HG03066 (cell line): ENCODE results near the gene ARID5B.

Source experiments
- ATAC-seq: cut with Tn5 transposase; IDR thresholded peaks from one replicate; pipeline ENCODE4 v1.9.1; 2021; ENCODE audit warnings: low read depth; ENCODE audit not compliant: unreplicated experiment

The ARID5B gene

DNA sequence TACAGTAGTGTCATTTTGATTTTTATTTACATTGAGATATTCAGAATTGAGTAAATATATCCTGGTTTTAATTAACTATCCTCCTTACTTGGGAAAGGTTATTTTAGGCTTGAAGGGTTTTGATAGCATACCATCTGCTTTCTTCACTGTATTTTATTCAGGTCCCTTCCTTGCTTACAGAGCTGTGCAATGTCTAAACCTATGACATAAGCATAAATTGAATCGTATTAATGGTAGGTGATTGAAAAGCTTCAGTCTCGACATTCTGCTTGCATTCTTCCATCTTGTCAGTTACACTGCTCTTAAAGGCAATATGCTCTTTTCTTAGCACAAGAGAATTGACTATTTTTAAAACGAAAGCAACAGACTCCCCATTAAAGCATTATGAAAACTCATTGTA is 102.5 kb downstream of the ARID5B start:
- no peak for ATAC-seq

DNA sequence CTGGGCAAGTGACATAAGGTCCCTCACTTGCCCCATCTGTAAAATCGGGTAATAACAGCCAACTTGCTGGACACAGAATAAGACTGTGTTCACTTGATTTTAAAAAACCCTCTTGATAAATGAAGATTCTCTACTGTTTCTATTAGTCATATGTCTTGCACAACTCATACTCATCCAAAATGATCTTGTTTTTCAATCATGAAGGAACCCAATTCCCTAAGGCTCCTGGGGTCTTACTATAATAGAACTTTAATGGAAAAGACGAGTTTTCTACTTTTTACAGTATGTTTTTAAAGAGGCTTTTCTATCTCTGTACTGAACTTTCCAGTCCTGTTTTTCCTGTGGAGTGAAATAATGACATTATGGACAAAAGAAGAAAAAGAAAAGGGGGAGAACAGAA is 103.8 kb downstream of the ARID5B start:
- no peak for ATAC-seq

DNA sequence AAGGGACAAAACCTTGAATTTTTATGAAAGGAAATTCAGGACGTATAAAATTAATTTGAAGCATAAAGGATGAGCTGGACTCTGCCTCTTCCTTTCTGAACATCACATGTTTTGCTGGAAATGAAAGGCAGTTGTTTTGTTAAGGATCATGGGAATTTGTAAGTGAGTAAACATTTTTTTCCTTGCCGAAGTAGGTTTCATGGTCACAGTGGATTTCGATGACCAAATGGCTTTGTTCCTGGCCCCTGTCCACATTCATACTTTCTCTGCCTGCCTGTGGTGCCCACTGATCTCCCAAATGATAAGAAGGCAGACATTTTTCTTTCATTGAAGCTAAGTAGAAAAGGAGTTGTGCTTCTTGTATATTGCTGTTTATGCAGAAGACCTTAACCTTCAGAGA is 104.2 kb downstream of the ARID5B start:
- ATAC-seq: no peak

DNA sequence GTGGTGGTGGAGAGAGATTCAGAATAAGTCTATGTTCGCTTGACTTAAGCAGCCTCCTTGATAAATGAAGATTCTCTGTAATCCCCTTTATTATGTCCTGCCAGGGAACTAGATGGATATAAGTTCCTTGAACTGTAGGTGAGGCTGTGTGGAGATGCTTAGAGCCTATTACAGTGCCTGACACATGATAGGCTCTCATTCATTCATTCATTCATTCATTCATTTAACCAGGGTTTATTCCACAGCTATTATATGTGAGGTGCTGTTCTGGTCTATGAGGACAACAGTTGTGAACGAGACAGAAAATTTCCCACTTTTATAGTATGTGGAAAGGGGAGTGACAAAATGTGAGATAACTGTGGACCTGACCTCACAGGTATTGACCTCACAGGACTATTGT is 105.6 kb downstream of the ARID5B start:
- ATAC-seq: no peak

DNA sequence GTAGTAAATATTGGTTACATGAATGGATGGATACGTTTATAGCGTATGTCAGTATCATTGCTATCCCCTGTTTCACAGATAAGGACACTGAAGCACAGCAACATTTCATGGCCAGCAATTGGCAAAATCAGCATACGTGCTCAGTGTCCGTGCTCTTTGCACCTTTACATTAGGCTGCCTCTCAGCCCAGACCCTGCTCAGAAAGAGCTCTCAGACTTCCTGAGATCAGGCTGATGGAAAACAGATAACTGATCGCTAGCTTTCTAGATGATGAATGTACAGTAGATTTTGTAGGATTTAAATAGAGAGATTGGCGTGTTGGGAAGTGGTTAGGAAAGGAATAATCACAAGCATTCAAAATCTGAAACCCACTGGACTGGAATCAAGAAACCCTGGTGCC is 106.7 kb downstream of the ARID5B start:
- ATAC-seq: no peak

DNA sequence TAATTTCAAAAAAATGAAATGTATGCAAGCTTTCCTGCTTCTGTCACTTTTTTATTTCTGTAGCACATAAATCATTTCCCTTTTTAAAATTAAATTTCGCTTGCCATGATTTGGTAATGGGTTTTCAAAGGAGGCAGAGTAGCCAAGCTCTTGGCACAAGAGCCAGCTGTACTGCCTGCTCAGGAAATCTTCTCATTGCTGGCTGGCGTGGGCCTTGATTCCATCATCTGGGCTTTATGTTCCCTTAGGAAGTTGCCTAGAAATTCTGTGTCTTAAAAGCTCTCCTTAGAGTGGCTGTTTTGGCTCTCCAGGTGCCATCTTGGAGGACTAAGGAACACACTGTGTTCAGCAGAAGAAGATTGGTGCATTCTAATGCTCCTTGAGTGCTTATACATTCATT is 107.4 kb downstream of the ARID5B start:
- ATAC-seq: no peak

DNA sequence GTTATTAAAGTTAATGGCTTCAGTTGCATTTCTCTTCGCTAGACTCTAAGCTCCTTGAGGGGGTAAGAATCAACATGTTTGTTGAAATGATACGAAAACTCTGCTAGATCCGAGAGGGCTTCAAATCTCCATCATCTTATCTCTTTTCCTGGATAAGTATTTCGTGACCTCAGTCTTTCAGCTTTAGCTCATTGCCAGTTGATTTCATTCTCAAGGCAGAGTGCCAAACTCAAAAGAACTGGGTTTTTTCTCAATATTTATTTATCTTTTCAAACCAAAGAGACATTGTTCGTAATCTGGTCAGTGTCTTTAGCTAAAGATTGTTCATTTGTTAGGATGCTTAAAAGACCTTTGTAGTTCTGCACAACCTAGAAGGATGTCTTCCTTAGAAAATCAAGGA is 108.9 kb downstream of the ARID5B start:
- no peak for ATAC-seq

DNA sequence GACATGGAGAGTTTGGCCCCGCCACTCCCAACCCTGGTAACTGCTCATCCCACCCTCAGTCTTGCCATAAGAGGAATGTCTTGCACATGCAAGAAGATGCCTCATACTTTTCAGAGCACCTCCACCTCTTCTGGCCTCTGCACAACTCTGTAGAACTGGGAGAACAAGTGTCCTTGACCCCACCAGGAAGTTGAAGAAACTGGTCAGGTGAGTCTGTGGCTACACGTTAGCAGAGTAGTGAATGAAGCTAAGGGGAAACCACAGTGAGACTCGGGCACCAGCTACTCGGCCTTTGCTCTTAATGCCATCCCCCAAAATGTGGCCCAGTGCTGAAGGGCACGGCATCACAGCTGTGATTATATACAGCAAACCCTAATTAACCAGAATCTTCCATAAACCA is 110.1 kb downstream of the ARID5B start:
- ATAC-seq: no peak

DNA sequence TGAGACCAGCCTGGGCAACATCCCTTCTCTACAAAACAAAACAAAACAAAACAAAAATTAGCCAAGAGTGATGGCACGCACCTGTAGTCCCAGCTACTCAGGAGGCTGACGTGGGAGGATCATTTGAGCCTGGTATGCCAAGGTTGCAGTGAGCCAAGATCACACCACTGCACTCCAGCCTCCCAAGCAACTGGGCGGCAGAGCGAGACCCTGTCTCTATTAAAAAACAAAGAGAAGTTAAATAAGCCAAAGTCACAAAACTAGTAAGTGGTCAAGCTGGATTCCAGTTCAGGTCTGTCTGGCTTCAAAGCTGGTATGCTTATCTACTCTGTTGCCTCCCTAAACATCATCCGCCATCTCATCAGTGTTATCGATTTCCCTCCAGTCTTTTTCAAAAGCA is 110.8 kb downstream of the ARID5B start:
- no peak for ATAC-seq

DNA sequence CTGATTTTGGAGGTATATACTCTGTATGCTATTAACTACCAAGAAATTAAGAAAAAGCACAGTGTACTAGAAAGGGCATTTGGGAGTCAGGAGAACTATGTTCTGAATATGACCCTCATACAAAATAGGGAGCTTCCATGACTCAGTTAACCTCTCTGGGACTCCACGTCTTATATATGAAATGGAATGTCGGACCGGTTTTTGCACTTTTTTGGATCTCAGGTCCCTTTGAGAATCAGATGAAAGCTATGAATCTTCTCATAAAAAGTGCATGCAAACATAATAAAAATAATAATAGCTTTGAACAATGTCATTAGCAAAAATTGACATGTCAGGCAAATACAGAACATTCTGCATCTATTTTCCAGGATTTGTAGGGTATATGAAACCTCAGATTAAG is 113.0 kb downstream of the ARID5B start:
- ATAC-seq: no peak

DNA sequence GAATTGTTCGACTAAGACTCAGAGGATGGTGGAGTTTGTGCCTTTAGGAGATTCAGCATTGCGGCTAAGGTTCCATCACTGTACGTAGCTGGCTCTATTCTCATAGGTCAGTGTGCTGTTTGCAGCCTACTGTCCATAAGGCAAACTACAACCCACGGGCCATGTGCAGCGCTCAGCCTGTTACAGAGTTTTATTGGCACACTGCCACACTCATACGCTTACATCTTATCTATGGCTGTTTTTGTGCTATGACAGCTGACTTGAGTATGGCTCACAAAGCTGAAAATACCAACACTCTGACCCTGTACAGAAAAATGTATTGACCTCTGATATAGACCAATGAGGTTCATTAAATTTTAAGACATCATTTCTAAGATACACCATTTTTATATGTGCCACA is 114.5 kb downstream of the ARID5B start:
- ATAC-seq: no peak

DNA sequence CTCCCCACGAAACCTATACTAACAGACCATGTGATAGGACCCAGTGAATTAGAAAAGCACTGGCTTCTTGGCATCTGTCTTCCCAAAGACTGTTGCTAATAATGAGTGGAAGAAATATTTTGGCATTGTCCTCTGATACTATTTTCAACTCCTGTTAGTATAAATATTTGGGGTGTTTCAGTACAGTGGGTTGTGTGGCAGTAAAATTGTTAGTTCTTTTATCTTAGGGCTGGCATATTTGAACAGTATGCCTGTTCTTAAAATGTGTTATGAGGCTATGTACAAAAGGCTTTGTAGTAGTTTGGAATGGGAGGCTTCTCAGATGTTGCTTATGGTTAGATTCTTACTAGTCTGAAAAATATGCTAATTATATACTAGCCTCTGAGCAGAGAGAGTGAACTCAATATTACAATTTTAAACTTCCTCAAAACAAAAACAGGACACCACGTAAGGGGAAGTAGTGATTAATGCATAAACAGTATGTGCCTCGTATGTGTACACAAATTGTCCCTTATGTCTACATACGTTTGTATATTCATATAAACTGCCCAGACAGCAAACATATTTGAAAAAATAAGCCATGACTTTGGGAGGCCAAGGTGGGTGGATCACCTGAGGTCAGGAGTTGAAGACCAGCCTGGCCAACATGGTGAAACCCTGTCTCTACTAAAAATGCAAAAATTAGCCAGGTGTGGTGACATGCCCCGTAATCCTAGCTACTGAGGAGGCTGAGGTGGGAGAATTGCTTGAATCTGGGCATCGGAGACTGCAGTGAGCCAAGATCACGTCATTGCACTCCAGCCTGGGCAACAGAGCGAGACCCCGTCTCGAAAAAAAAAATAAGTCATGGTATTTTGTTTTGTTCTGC is 115.4 kb downstream of the ARID5B start:
- ATAC-seq: peak; percentile 62

DNA sequence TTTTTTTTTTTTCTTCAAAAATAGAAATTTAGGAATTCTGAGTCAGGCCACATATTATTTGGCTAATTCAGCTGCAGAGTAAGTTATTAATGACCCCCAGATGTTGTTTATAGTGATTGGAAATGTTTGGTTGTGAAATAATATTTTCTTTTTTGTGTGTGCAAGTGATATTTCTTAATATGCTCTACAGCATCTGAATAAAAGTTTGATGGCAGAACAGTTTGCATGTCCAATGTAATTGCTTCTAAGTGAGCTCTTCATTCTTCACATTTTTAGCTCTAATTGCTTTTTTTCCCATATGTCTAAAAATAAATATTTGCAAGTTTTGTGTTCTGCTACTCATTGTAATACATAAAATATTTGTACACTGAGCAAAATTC is 116.0 kb downstream of the ARID5B start:
- ATAC-seq: no peak

DNA sequence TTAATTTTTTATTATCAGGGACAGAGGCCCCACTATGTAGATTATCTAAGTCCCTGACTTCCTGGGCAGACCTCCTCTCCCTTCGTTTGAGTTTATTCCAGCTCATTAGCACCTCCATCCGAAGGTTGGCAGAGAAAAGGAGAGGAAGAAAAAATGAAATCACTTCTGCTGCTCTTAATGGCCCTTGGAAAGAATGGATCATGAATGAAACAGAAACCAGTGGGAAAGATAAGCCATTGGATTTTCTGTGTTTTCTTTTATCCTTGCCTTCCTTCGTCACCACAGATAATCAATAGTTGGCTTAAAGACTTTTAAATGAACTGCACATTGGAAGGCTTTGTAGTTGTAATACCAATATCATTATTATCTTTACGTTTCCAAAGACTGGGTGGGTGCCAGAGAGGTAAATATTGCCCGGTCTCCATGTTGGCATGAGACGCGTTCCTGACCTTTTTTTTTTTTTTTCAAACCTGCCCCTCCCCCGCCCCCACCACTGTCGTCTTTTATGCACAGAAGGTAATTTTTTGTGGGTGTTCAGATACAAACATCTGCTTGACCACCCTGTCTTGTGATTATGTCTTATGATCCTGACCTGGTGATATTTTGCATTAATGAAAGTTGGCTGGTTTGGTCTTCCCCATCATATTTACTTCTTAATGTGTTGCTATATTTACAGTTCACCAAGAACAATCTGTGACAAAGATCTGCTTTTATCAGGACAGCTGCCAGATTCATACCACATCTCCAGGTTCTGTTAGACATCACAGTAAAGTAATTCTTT is 116.8 kb downstream of the ARID5B start:
- no peak for ATAC-seq

DNA sequence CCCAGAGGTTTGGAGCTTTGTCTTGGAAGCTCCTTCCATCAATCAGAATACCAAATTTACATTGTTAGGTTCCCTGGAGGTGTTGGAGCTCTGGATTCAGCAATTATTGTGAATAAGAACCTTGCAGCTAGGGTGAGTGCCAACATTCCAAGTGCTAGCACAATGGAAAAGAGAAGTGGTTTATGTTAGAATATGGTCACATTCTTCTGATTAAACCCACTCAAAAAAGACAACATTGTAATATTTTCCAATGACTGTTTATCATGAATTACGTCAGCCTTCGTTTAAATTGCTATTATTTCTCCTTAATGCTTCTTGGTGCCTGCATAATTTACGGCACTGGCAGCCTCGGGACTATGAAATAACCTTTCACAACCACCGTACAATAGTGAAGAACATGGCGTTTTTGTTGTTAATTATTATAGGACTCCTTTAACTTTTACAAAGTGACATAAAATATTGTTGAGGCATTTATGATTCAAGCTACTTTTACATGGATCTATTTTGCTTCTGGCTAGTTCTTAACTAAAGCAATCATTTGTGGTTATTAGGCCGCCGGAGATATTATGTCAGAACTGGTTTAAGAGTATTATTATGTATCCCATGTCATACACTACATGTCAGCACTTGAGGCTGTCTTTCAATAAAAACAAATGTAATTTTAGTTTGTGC is 117.7 kb downstream of the ARID5B start:
- ATAC-seq: no peak

DNA sequence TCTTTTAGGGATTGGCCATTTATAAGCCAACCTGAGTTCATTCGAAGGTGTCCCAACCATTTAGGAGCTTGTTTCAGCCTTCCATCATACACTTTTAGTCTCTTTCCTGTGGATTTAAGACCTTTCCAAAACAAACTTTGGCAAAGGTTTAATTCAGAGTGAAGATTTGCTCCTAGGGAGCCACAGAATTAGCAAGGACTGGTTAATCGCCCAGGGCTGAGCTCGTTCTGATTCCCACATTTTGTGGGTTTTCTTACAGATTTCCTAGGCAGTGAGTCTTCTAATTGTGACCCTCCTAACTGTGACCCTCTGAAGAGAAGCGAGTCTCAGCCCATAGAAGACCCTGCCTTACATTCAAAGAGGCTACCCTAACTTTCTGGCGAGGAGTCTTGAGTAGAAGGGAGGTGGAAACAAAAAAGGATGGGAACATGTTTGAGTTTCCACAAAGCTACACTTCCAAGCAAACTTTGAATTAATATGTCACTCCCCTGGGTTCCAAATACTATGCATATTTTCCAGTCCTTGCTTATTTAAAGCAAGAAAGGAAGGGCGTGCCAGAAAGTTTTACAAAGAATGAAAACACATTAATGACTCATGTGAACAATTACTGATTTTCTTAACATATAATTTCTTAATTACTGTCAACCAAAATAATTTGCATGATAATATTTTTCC is 118.3 kb downstream of the ARID5B start:
- no peak for ATAC-seq

DNA sequence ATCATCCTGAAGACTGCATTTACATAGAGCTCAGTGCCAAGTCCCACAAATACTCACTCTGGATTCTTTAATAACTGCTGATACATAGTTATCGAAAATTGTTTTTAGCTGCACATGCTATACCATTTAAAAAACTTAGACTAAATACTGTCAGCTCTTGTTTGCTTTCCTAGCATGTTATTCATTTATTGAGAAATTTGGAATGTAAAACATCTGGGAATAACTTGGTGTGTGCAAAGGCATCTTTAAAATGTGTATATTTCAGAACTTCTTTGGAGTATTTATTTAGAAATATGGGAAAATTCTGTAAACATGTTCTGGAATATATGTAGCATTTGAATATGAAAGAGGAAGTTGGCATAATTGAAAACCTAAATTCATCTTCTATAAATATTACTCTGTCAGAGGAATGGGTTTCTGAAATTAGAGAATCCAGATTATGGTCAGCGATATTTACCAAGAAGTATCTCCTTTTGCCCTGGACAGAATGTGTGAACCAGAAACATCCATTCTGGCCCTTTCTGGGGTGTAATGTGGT is 119.7 kb downstream of the ARID5B start:
- ATAC-seq: no peak

DNA sequence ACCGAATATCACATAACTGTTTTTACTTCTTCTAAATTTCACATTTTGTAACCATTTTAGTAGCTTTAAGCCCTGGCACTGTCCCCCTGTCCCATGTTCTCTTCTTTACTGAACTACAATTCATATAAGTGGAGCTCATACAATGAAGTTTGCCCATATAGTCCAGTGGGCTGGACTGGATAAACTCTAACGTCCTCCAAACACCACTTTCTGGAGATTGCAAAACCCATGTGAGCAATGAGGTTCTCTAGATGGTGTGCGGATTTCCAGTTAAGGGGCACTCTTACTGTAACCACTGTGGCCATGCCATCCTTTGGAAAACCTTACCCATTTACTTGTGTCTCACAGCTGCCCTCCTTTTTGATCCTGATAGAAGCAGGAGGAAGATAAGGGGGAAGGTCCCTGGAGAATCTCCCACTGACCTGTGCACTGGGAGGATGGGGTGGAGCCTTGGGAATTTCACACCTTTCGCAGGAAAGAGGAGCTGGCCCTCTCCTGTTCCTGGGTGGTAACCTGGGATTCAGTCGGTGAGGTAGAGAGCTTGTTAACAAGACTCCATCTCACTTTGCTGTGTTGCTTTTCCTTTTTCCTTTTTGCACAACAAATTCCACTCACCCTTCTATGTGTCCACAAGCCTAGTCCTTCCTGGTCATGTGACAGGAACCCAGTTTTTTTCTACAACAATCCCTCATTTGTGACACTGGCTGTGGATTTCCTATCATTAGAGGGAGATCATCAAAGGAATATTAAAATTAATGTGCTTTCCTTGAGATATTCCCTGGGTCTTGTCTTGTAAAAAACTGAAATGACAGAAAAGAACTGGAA is 120.7 kb downstream of the ARID5B start:
- no peak for ATAC-seq

DNA sequence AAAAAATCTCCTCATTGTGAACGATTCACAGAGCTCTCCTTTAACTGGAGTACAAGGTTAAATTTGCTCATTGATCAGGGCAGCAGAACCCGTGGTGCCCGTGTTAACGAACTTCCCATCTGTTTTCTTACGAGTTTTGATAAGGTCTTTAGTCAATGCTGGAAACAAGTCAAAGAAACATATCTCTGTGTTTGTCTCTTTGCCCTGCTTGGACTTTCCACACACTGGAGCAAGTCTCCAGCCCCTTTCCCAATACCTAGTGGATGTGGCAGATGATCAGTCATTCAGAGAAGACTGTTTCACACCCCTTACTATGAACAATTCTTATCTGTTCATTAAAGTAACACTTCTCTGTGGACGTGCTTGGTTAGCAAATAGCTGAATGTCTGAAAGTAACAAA is 121.3 kb downstream of the ARID5B start:
- no peak for ATAC-seq

DNA sequence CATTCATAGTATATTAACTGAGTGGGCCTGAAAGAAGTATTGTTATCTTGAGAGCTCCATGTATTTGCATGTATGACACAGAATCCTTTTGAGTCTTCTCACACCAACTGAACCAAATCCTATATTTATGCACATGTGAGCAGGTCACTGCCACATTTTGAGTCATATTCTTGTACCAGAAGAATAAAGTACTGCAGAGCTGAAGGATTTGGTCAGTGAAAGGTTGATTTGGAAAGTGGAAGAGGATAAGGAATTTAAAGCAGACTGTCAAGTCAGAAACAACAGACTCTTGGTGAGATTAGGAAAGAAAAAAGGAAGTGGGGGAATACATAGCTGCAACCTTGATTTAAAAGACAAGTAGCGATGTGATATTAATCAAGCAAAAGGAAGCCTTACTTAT is 121.8 kb downstream of the ARID5B start:
- no peak for ATAC-seq
